ENCODE measurements around the gene RRP1.

The RRP1 gene

GRCh38 chr21:43777953-43778352, 11.4 kb upstream of the RRP1 start:
- H3K36me3 ChIP-seq (ENCODE audit: insufficient read depth, low read length), result peaks cover 12% of the 10 kb centered on the region
- no peak overlapping the region for H3K9ac ChIP-seq (ENCODE audit: insufficient read length)
- TF ChIP-seq FOXP2 (optimal IDR thresholded peaks at IDR 0.05; ENCODE audit: control extremely low read depth, extremely low read length, insufficient read depth) (no peak), POLR2AphosphoS5 (IDR thresholded peaks at IDR 0.05; ENCODE audit: borderline replicate concordance, low read depth, low read length) (no peak), EZH2 (IDR thresholded peaks at IDR 0.05) (no peak)
- DNase-seq (ENCODE audit: low read depth, low spot score), result no peak
- H3K4me3 ChIP-seq, result no peak overlapping the region
- H3K27ac ChIP-seq, result no peak overlapping the region
- no peaks in the 10 kb centered on the region for H3K9me3 ChIP-seq (ENCODE audit: low read depth, low read length)

- Histone ChIP-seq H3K36me3 (ENCODE audit: insufficient read depth, low read length) (peaks cover 5% of the 10 kb centered on the region), H3K27ac (no peak overlapping the region), H3K9ac (ENCODE audit: insufficient read length) (no peak overlapping the region), H3K4me3 (no peak overlapping the region), H3K9me3 (ENCODE audit: low read depth, low read length) (no peaks in the 10 kb centered on the region)
- TF ChIP-seq EZH2 (IDR thresholded peaks at IDR 0.05) (no peak), POLR2AphosphoS5 (IDR thresholded peaks at IDR 0.05; ENCODE audit: borderline replicate concordance, low read depth, low read length) (no peak), FOXP2 (optimal IDR thresholded peaks at IDR 0.05; ENCODE audit: control extremely low read depth, extremely low read length, insufficient read depth) (no peak)
- no peak for DNase-seq (ENCODE audit: low read depth, low spot score)
Measured at GRCh38 chr21:43778469-43779335, 10.7 kb upstream of the RRP1 start.

GRCh38 chr21:43779660-43780059, 9.7 kb upstream of the RRP1 start:
- Histone ChIP-seq H3K9me3 (ENCODE audit: low read depth, low read length) (no peaks in the 10 kb centered on the region), H3K27ac (no peak overlapping the region), H3K9ac (ENCODE audit: insufficient read length) (no peak overlapping the region), H3K4me3 (no peak overlapping the region), H3K36me3 (ENCODE audit: insufficient read depth, low read length) (no peaks in the 10 kb centered on the region; the same call in none of the 2 replicates)
- no peak for DNase-seq (ENCODE audit: low read depth, low spot score)
- no peak for TF ChIP-seq EZH2 (IDR thresholded peaks at IDR 0.05)
- no peak for TF ChIP-seq FOXP2 (optimal IDR thresholded peaks at IDR 0.05; ENCODE audit: control extremely low read depth, extremely low read length, insufficient read depth)
- TF ChIP-seq POLR2AphosphoS5 (IDR thresholded peaks at IDR 0.05; ENCODE audit: borderline replicate concordance, low read depth, low read length), result no peak

DNA sequence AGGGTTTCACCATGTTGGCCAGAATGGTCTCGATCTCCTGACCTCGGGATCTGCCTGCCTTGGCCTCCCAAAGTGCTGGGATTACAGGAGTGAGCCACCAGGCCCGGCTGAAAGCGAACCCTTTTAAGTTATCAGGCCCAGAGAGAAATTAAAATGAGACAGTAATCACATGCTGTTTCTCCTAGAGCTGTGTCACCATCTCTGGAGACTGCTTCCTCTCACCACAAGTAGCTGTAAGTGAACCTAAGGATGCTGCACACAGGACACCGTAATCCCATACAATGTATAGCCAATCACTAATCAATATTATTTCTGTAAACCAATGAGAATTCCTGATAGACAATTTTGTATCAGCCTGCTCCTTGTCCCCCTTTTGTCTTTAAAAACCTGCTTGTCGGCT, 7.5 kb upstream of the RRP1 start:
- H3K9me3 ChIP-seq (ENCODE audit: low read depth, low read length), result no peaks in the 10 kb centered on the region
- no peaks in the 10 kb centered on the region for H3K36me3 ChIP-seq (ENCODE audit: insufficient read depth, low read length)
- TF ChIP-seq EZH2 (IDR thresholded peaks at IDR 0.05) (no peak), FOXP2 (optimal IDR thresholded peaks at IDR 0.05; ENCODE audit: control extremely low read depth, extremely low read length, insufficient read depth) (no peak)
- H3K27ac ChIP-seq, result no peak overlapping the region
- no peak overlapping the region for H3K9ac ChIP-seq (ENCODE audit: insufficient read length)
- H3K4me3 ChIP-seq, result no peak overlapping the region
- DNase-seq (ENCODE audit: low read depth, low spot score), result no peak

- no peak overlapping the region for H3K27ac ChIP-seq
- H3K4me3 ChIP-seq, result no peak overlapping the region
- H3K9me3 ChIP-seq (ENCODE audit: low read depth, low read length), result no peaks in the 10 kb centered on the region
- DNase-seq (ENCODE audit: low read depth, low spot score), result no peak
- H3K36me3 ChIP-seq (ENCODE audit: insufficient read depth, low read length), result no peaks in the 10 kb centered on the region
- no peak overlapping the region for H3K9ac ChIP-seq (ENCODE audit: insufficient read length)
- no peak for TF ChIP-seq FOXP2 (optimal IDR thresholded peaks at IDR 0.05; ENCODE audit: control extremely low read depth, extremely low read length, insufficient read depth)
- no peak for TF ChIP-seq EZH2 (IDR thresholded peaks at IDR 0.05)
- TF ChIP-seq POLR2AphosphoS5 (IDR thresholded peaks at IDR 0.05; ENCODE audit: borderline replicate concordance, low read depth, low read length), result no peak
Measured at GRCh38 chr21:43782431-43783097, 6.8 kb upstream of the RRP1 start.

- DNase-seq (ENCODE audit: low read depth, low spot score), result no peak
- H3K9ac ChIP-seq (ENCODE audit: insufficient read length), result no peak overlapping the region
- no peak overlapping the region for H3K4me3 ChIP-seq
- H3K36me3 ChIP-seq (ENCODE audit: insufficient read depth, low read length), result no peaks in the 10 kb centered on the region
- no peak overlapping the region for H3K27ac ChIP-seq
- H3K9me3 ChIP-seq (ENCODE audit: low read depth, low read length), result no peaks in the 10 kb centered on the region
- TF ChIP-seq POLR2AphosphoS5 (IDR thresholded peaks at IDR 0.05; ENCODE audit: borderline replicate concordance, low read depth, low read length) (no peak), EZH2 (IDR thresholded peaks at IDR 0.05) (no peak), FOXP2 (optimal IDR thresholded peaks at IDR 0.05; ENCODE audit: control extremely low read depth, extremely low read length, insufficient read depth) (no peak)
Measured at GRCh38 chr21:43783098-43783700, 6.2 kb upstream of the RRP1 start.

DNA sequence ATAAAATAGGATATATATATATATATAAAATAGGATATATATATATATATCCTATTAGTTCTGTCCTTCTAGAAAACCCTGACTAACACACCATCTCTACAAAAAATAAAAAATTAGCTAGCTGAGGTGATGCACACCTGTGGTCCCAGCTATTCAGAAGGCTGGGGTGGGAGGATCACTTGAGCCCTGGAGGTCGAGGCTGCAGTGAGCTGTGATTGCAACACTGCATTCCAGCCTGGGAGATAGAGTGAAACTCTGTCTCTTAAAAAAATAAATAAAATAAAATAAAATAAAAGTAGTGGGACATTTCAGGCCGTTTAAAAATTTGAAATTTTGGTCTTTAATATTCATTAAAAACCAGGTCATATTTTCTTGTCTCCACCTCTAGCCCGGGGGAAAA, 4.2 kb upstream of the RRP1 start:
- Histone ChIP-seq H3K27ac (no peak overlapping the region), H3K36me3 (ENCODE audit: insufficient read depth, low read length) (no peaks in the 10 kb centered on the region), H3K9ac (ENCODE audit: insufficient read length) (no peak overlapping the region), H3K9me3 (ENCODE audit: low read depth, low read length) (no peaks in the 10 kb centered on the region), H3K4me3 (no peak overlapping the region)
- no peak for TF ChIP-seq FOXP2 (optimal IDR thresholded peaks at IDR 0.05; ENCODE audit: control extremely low read depth, extremely low read length, insufficient read depth)
- no peak for TF ChIP-seq POLR2AphosphoS5 (IDR thresholded peaks at IDR 0.05; ENCODE audit: borderline replicate concordance, low read depth, low read length)
- TF ChIP-seq EZH2 (IDR thresholded peaks at IDR 0.05), result no peak
- DNase-seq (ENCODE audit: low read depth, low spot score), result no peak

- Histone ChIP-seq H3K27ac (no peak overlapping the region), H3K4me3 (no peak overlapping the region), H3K36me3 (ENCODE audit: insufficient read depth, low read length) (peaks cover 8% of the 10 kb centered on the region), H3K9ac (ENCODE audit: insufficient read length) (no peak overlapping the region), H3K9me3 (ENCODE audit: low read depth, low read length) (no peaks in the 10 kb centered on the region)
- DNase-seq (ENCODE audit: low read depth, low spot score), result no peak
- TF ChIP-seq FOXP2 (optimal IDR thresholded peaks at IDR 0.05; ENCODE audit: control extremely low read depth, extremely low read length, insufficient read depth) (no peak), EZH2 (IDR thresholded peaks at IDR 0.05) (no peak), POLR2AphosphoS5 (IDR thresholded peaks at IDR 0.05; ENCODE audit: borderline replicate concordance, low read depth, low read length) (no peak)
Measured at GRCh38 chr21:43786300-43786806, 3.0 kb upstream of the RRP1 start.

Data from SK-N-MC (cell line).